SK-N-SH treated with all-trans-retinoic acid at 6 μM for 48 hours (cell line): Measurements from ENCODE around the gene CARD10.

Experiments used
- ARNTL ChIP-seq: fragments of 450-650 bp; formaldehyde crosslinking; IDR thresholded peaks from 2 replicates; pipeline ENCODE4 v1.5.0; 2020; ENCODE audit warnings: low read depth, mild to moderate bottlenecking, moderate library complexity, borderline replicate concordance
- BACH2 ChIP-seq: fragments of 250-450 bp; sonication (Bioruptor Pico); IDR thresholded peaks from 2 replicates; pipeline ENCODE4 v1.9.0; 2021; ENCODE audit warnings: mild to moderate bottlenecking, borderline replicate concordance
- CREB5 ChIP-seq: fragments of 250-450 bp; sonication (Bioruptor Pico); IDR thresholded peaks from 2 replicates; pipeline ENCODE4 v1.5.1; 2020; ENCODE audit warnings: low read depth, mild to moderate bottlenecking, moderate library complexity
- POU6F1 ChIP-seq: fragments of 250-450 bp; sonication (Bioruptor Pico); IDR thresholded peaks from 2 replicates; pipeline ENCODE4 v1.8.0; 2021; ENCODE audit warnings: low read depth, mild to moderate bottlenecking, moderate library complexity, borderline replicate concordance
- ZC3H10 ChIP-seq: fragments of 250-450 bp; sonication (Bioruptor Pico); IDR thresholded peaks from 2 replicates; pipeline ENCODE4 v1.5.1; 2021; ENCODE audit warnings: mild to moderate bottlenecking, moderate library complexity
- ZNF8 ChIP-seq: fragments of 450-650 bp; formaldehyde crosslinking; IDR thresholded peaks from 2 replicates; pipeline ENCODE4 v1.5.0; 2020; ENCODE audit warnings: mild to moderate bottlenecking, moderate library complexity

DNA sequence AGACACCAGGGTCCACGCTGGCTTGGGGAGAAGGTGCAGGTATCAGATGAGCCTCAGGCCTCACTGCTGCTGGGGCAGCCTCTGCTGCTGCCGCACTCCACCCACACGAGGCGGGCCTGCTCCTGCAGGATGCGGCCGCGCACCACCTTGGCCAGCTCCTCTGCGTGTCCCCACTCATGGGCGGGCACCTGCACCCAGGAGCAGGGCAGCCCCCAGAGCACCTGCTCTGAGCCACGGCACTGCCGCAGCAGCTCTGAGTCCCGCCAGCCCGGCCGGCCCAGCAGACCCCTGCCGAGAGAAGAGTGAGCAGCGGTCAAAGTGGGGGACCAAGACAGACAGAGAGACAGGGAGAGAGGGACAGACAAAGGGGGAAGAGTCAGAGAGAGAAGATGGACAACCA lies 28.1 kb downstream of the CARD10 start:
- TF ChIP-seq ZC3H10 (CRISPR knock-in tag) (no peak), BACH2 (CRISPR knock-in tag) (no peak), ARNTL (no peak), POU6F1 (no peak), CREB5 (CRISPR knock-in tag) (no peak), ZNF8 (CRISPR knock-in tag) (no peak)
